Subcutaneous adipose tissue (tissue), 4 donors: ENCODE measurements around the gene JMJD1C. TPM values are rescaled to one million over a fixed set of nuclear protein-coding genes. Genes with fewer than 3 reads are reported as not detected.

Source experiments
- CTCF ChIP-seq: fragments of 450-650 bp; IDR thresholded peaks from one replicate; pipeline ENCODE4 v1.5.1; 2016; ENCODE audit warnings: low read depth, mild to moderate bottlenecking, control low read depth, antibody characterized with exemption, moderate library complexity
- total RNA-seq, 4 donors: library from RNA; depleted of rRNA; stranded (reverse); fragments of >200 nt; gene quantifications; one replicate each; pipeline ENCODE4 v1.1.0, GENCODE V29; 2016

The JMJD1C gene
- total RNA-seq, 4 donors from 2014 or later, result 106 to 178 (median 171) TPM

- TF ChIP-seq CTCF, result no peak
Measured at GRCh38 chr10:63392224-63392623, 73.6 kb downstream of the JMJD1C start.

GRCh38 chr10:63391812-63392211 lies 74.0 kb downstream of the JMJD1C start:
- TF ChIP-seq CTCF, result no peak

- TF ChIP-seq CTCF, result no peak
Measured at GRCh38 chr10:63390521-63390920, 75.3 kb downstream of the JMJD1C start.

- TF ChIP-seq CTCF, result no peak
Measured at GRCh38 chr10:63388421-63389031, 77.3 kb downstream of the JMJD1C start.

GRCh38 chr10:63385254-63385653 lies 80.5 kb downstream of the JMJD1C start:
- TF ChIP-seq CTCF, result no peak

- no peak for TF ChIP-seq CTCF
Measured at GRCh38 chr10:63384675-63385074, 81.1 kb downstream of the JMJD1C start.

GRCh38 chr10:63384001-63384400 lies 81.8 kb downstream of the JMJD1C start:
- no peak for TF ChIP-seq CTCF
